GM21619 (cell line): ENCODE data around the gene CASQ2.

ENCODE experiments used
- ATAC-seq: cut with Tn5 transposase; IDR thresholded peaks from one replicate; pipeline ENCODE4 v1.9.1; 2021; ENCODE audit not compliant: unreplicated experiment

CASQ2 gene

GRCh38 chr1:115668579-115668978 is 99.9 kb downstream of the CASQ2 start:
- no peak for ATAC-seq

GRCh38 chr1:115666702-115667101 is 101.8 kb downstream of the CASQ2 start:
- no peak for ATAC-seq

- no peak for ATAC-seq
Measured at GRCh38 chr1:115666206-115666605, 102.3 kb downstream of the CASQ2 start.

- ATAC-seq = no peak
Measured at GRCh38 chr1:115665319-115666096, 103.0 kb downstream of the CASQ2 start.

GRCh38 chr1:115661157-115661556 is 107.4 kb downstream of the CASQ2 start:
- ATAC-seq = no peak

- no peak for ATAC-seq
Measured at GRCh38 chr1:115660151-115660550, 108.4 kb downstream of the CASQ2 start.

- ATAC-seq = no peak
Measured at GRCh38 chr1:115658646-115659045, 109.9 kb downstream of the CASQ2 start.

GRCh38 chr1:115656461-115657077 is 111.9 kb downstream of the CASQ2 start:
- ATAC-seq = no peak

GRCh38 chr1:115655916-115656315 is 112.6 kb downstream of the CASQ2 start:
- no peak for ATAC-seq

GRCh38 chr1:115655306-115655663 is 113.2 kb downstream of the CASQ2 start:
- ATAC-seq = no peak

- ATAC-seq = no peak
Measured at GRCh38 chr1:115654663-115655305, 113.7 kb downstream of the CASQ2 start.

GRCh38 chr1:115654125-115654524 is 114.4 kb downstream of the CASQ2 start:
- no peak for ATAC-seq

- ATAC-seq = no peak
Measured at GRCh38 chr1:115652236-115652788, 116.2 kb downstream of the CASQ2 start.

- ATAC-seq = no peak
Measured at GRCh38 chr1:115651391-115651790, 117.1 kb downstream of the CASQ2 start.

- ATAC-seq = no peak
Measured at GRCh38 chr1:115650961-115651360, 117.6 kb downstream of the CASQ2 start.
